K562 (cell line): ENCODE measurements around the gene PRR35. TPM values are rescaled to one million over a fixed set of nuclear protein-coding genes. Genes with fewer than 3 reads are reported as not detected.

Experiments used
- ATAC-seq: fragments of 200-7000 bp; cut with Tn5 transposase; 3 replicates; pipeline ENCODE4 v1.9.1; 2020; ENCODE audit warnings: moderate library complexity
- BruUV-seq: library from RNA; stranded (reverse); fragments of 400-500 nt; replicated peaks from 2 replicates; lab custom pipeline; 2021; lab: Mats Ljungman, UMichigan
- CTCF ChIA-PET: fragments of 300-600 bp; formaldehyde crosslinking; extraction: SDS; loops from one replicate; lab custom pipeline; 2021; ENCODE audit warnings: low intra/inter-chr PET ratio; lab: Yijun Ruan, JAX
- POLR2A ChIA-PET: fragments of 300-600, 350-650 bp; sonication (Branson Sonifier 250); formaldehyde crosslinking; extraction: SDS; loops from one replicate; lab custom pipeline; 2021; ENCODE audit warnings: antibody characterized with exemption, inconsistent platforms; lab: Yijun Ruan, JAX
- DNase-seq, 4 experiments: peaks; one replicate each; pipeline versions ENCODE4 v3.0.0 to v3.0.0-alpha.2; 2011 to 2018; ENCODE audit warnings: low spot score in 3 of 4, mixed read lengths in 3 of 4; ENCODE audit errors: extremely low read depth in 1 of 4
- FAIRE-seq: peaks from 2 replicates; lab custom pipeline; 2011; peaks lifted over from hg19 to GRCh38; lab: Jason Lieb, UNC
- H2AFZ ChIP-seq: 2 replicates; pipeline ENCODE4 v1.6.0; 2011; ENCODE audit warnings: low read depth, low read length, control low read depth, inconsistent platforms
- H3K27ac ChIP-seq: fragments of 200-600 bp; 3 replicates; pipeline ENCODE4 v1.8.0; 2011; ENCODE audit warnings: low read depth, mild to moderate bottlenecking, control low read depth, inconsistent platforms, low read length, moderate library complexity, mixed read lengths; ENCODE audit errors: extremely low read depth
- H3K27me3 ChIP-seq, 2 experiments: fragments of 300-600 bp in 1 of 2; 2 replicates in 1 of 2; 3 replicates in 1 of 2; pipeline versions ENCODE4 v1.6.0 to v1.8.0; 2011; ENCODE audit warnings: inconsistent platforms in 2 of 2, low read length in 2 of 2, mild to moderate bottlenecking in 1 of 2, mixed read lengths in 1 of 2, moderate library complexity in 1 of 2; ENCODE audit not compliant: control insufficient read depth in 2 of 2, insufficient read depth in 2 of 2
- H3K36me3 ChIP-seq: fragments of 300-600 bp; 3 replicates; pipeline ENCODE4 v1.8.0; 2011; ENCODE audit warnings: mild to moderate bottlenecking, low read length, inconsistent platforms; ENCODE audit not compliant: control insufficient read depth, insufficient read depth
- H3K4me1 ChIP-seq, 2 experiments: fragments of 200-600 bp in 1 of 2; replicated peaks in 1 of 2; 2 replicates in 1 of 2; 3 replicates in 1 of 2; pipeline versions ENCODE4 v1.5.1 to v1.8.0; 2011; ENCODE audit warnings: inconsistent platforms in 2 of 2, low read length in 2 of 2, mild to moderate bottlenecking in 1 of 2, mixed read lengths in 1 of 2, moderate library complexity in 1 of 2; ENCODE audit not compliant: control insufficient read depth in 2 of 2, insufficient read depth in 2 of 2
- H3K4me2 ChIP-seq: 2 replicates; pipeline ENCODE4 v1.6.1; 2011; ENCODE audit warnings: low read length, control low read depth, inconsistent platforms, mixed read lengths; ENCODE audit not compliant: insufficient read depth
- H3K4me3 ChIP-seq: fragments of 200-600 bp; sonication (generic), shearing (Covaris generic); 2 replicates; pipeline ENCODE4 v1.5.1; 2016; ENCODE audit warnings: control low read depth, inconsistent platforms
- H3K79me2 ChIP-seq: fragments of 200-600 bp; 3 replicates; pipeline ENCODE4 v1.8.0; 2011; ENCODE audit warnings: low read length, inconsistent platforms; ENCODE audit not compliant: control insufficient read depth, insufficient read depth
- H3K9ac ChIP-seq, 2 experiments: 2 replicates each; pipeline versions ENCODE4 v1.6.0 to v1.6.1; 2011; ENCODE audit warnings: low read depth in 2 of 2, low read length in 2 of 2, control low read depth in 1 of 2, inconsistent platforms in 1 of 2, mild to moderate bottlenecking in 1 of 2, mixed read lengths in 1 of 2; ENCODE audit not compliant: insufficient read depth in 1 of 2
- H3K9me1 ChIP-seq: one replicate; pipeline ENCODE4 v1.6.0; 2011; ENCODE audit warnings: inconsistent platforms, mild to moderate bottlenecking, low read length, moderate library complexity; ENCODE audit not compliant: control insufficient read depth, insufficient read depth
- H3K9me3 ChIP-seq: replicated peaks from 2 replicates; pipeline ENCODE4 v1.5.1; 2011; ENCODE audit warnings: low read depth, low read length, inconsistent platforms; ENCODE audit not compliant: control insufficient read depth, insufficient read depth
- H4K20me1 ChIP-seq: replicated peaks from 2 replicates; pipeline ENCODE4 v1.6.1; 2011; ENCODE audit warnings: low read length, inconsistent platforms, mixed read lengths; ENCODE audit not compliant: control insufficient read depth, insufficient read depth
- ASH1L ChIP-seq: fragments of 450-650 bp; IDR thresholded peaks from 2 replicates; pipeline ENCODE4 v1.6.1; 2018; ENCODE audit warnings: borderline replicate concordance, mild to moderate bottlenecking, low read depth; ENCODE audit not compliant: partially characterized antibody
- BHLHE40 ChIP-seq: IDR thresholded peaks from 2 replicates; pipeline ENCODE4 v1.6.1; 2011; ENCODE audit warnings: low read length, improper control_type of control experiment
- EP300 ChIP-seq: IDR thresholded peaks from 2 replicates; pipeline ENCODE4 v1.6.1; 2012; ENCODE audit warnings: low read length, improper control_type of control experiment
- HMBOX1 ChIP-seq: sonication (generic); IDR thresholded peaks from 2 replicates; pipeline ENCODE4 v1.6.1; 2016
- HMGN3 ChIP-seq: IDR thresholded peaks from 2 replicates; pipeline ENCODE4 v1.6.1; 2011; ENCODE audit warnings: borderline replicate concordance, low read depth, mild to moderate bottlenecking, mixed read lengths, low read length; ENCODE audit not compliant: insufficient read length; ENCODE audit errors: extremely low read depth
- MAX ChIP-seq: sonication (generic); formaldehyde crosslinking; IDR thresholded peaks from 2 replicates; pipeline ENCODE4 v1.9.0; 2022; ENCODE audit warnings: mild to moderate bottlenecking, missing genetic modification reagents
- MAZ ChIP-seq, 2 experiments: fragments of 450-650 bp in 1 of 2; sonication (generic) in 1 of 2; formaldehyde crosslinking; IDR thresholded peaks in 1 of 2; conservative IDR thresholded peaks in 1 of 2; 2 replicates each; pipeline versions ENCODE4 v1.4.0 to v1.5.0; 2020; ENCODE audit warnings: mild to moderate bottlenecking in 1 of 2, missing genetic modification reagents in 1 of 2
- NR2C1 ChIP-seq, 2 experiments: fragments of 450-650 bp; IDR thresholded peaks; 2 replicates each; pipeline ENCODE4 v1.6.1; 2017; ENCODE audit warnings: mild to moderate bottlenecking in 2 of 2, antibody characterized with exemption in 1 of 2, inconsistent platforms in 1 of 2, missing compliant biosample characterization in 1 of 2, missing genetic modification characterization in 1 of 2
- PTBP1 ChIP-seq: fragments of 200-400 bp; formaldehyde crosslinking; IDR thresholded peaks from 2 replicates; pipeline ENCODE4 v1.6.1; 2017; ENCODE audit warnings: low read depth, low read length
- RBFOX2 ChIP-seq: fragments of 200-400 bp; formaldehyde crosslinking; IDR thresholded peaks from 2 replicates; pipeline ENCODE4 v1.6.1; 2017; ENCODE audit warnings: low read depth, mild to moderate bottlenecking, low read length, moderate library complexity
- SP1 ChIP-seq: sonication (generic); formaldehyde crosslinking; IDR thresholded peaks from 2 replicates; pipeline ENCODE4 v1.8.1; 2022; ENCODE audit warnings: mild to moderate bottlenecking, missing genetic modification reagents
- SPI1 ChIP-seq: IDR thresholded peaks from 2 replicates; pipeline ENCODE4 v1.6.1; 2011; ENCODE audit warnings: low read depth, low read length, control low read depth, borderline replicate concordance
- THRAP3 ChIP-seq: fragments of 450-650 bp; IDR thresholded peaks from 2 replicates; pipeline ENCODE4 v1.6.1; 2016; ENCODE audit warnings: mild to moderate bottlenecking, inconsistent platforms, borderline replicate concordance
- ZNF589 ChIP-seq: fragments of 200-800 bp; sonication (Bioruptor generic); IDR thresholded peaks from 2 replicates; pipeline ENCODE4 v1.6.1; 2016; ENCODE audit warnings: low read depth, missing genetic modification characterization, missing compliant biosample characterization
- ZNF644 ChIP-seq: fragments of 200-800 bp; sonication (Bioruptor generic); IDR thresholded peaks from 2 replicates; pipeline ENCODE4 v1.6.1; 2016; ENCODE audit warnings: low read depth, missing genetic modification characterization, missing compliant biosample characterization
- WGBS: fragments of 100-300 bp; shearing (Covaris generic); methylation state at CpG from one replicate; pipeline ENCODE4 v1.1.6; 2016; ENCODE audit warnings: low coverage, mixed read lengths; ENCODE audit not compliant: insufficient coverage; ENCODE audit errors: missing lambda C conversion rate; 5-methylcytosine and 5-hydroxymethylcytosine counted together
- in situ Hi-C: fragments of 300-500 bp; cut with MboI; formaldehyde crosslinking; loops from 4 replicates; pipeline ENCODE4 v1.15.0; 2018; ENCODE audit warnings: inconsistent platforms, mixed read lengths
- intact Hi-C: fragments of 100-400 bp; cut with micrococcal nuclease; formaldehyde crosslinking; loops from 2 replicates; pipeline ENCODE4 v1.14.2; 2022
- polyA plus RNA-seq, 8 experiments: library from polyadenylated mRNA; depleted of rRNA in 4 of 8; stranded (reverse) in 5 of 8; unstranded in 3 of 8; fragments of >200 nt; fragmentation: Nextera tagmentation in 2 of 8; fragmentation: Illumina TruSeq in 1 of 8; extraction: Ambion mirVana in 2 of 8; extraction: Trizol in 1 of 8; gene quantifications; 2 replicates each; pipeline versions ENCODE4 v1.2.1 to v1.2.3, GENCODE V29; 2011 to 2014; ENCODE audit warnings: inconsistent platforms in 1 of 8, missing spikeins in 1 of 8
- total RNA-seq, 7 experiments: library from RNA; depleted of rRNA in 6 of 7; stranded (reverse); fragments of >200 nt in 6 of 7; fragmentation: Illumina TruSeq in 2 of 7; extraction: Trizol in 2 of 7; gene quantifications; 2 replicates each; pipeline versions ENCODE4 v1.2.1 to v1.2.3, GENCODE V29; 2011 to 2021; ENCODE audit warnings: low replicate concordance in 1 of 7
- TF ChIP-seq, protein P1 (sequence below): fragments of 450-650 bp; IDR thresholded peaks from 2 replicates; pipeline ENCODE4 v1.6.1; 2016
- TF ChIP-seq, protein P2 (sequence below): sonication (generic); formaldehyde crosslinking; IDR thresholded peaks from 2 replicates; pipeline ENCODE4 v1.8.0; 2022; ENCODE audit warnings: missing genetic modification reagents, mild to moderate bottlenecking, moderate library complexity, borderline replicate concordance

Gene PRR35
- total and polyA plus RNA-seq, 9 of the 15 experiments (the other 6 are each of a cell fraction or from before 2014, with no cell fraction given), result 0.17 to 0.45 (median 0.21) TPM; not detected in 5

GRCh38 chr16:535446-536405, 24.5 kb upstream of the PRR35 start:
- FAIRE-seq (no peak), ATAC-seq (peak; percentile 72), DNase-seq (peak; percentile 50 to 67 (median 60))
- 79% methylated on average over 35 of the region's 39 CpGs for WGBS
- H3K27me3 ChIP-seq, result no peaks in the 10 kb centered on the region
- H3K9me1 ChIP-seq, result peaks cover 7% of the 10 kb centered on the region
- CTCF ChIA-PET, result no interaction called here
- H4K20me1 ChIP-seq, result peaks cover 6% of the 10 kb centered on the region; the same call in 1 of the 2 replicates
- no peak overlapping the region for H3K4me2 ChIP-seq
- no peak overlapping the region for H3K4me3 ChIP-seq
- POLR2A ChIA-PET, result interaction anchor here (1.1 kb wide), 1 partner anchor 18 kb away, joined by 4 read pairs; no protein-coding TSS in a partner anchor
- peaks cover 96% of the 10 kb centered on the region for H3K79me2 ChIP-seq
- no TSS peak for BruUV-seq
- in situ Hi-C loops (no loop called here), intact Hi-C loops (no loop called here)
- no peak overlapping the region; the same call in 2 of the 3 replicates for H3K27ac ChIP-seq
- H3K4me1 ChIP-seq, result peaks cover 2 to 80% of the 10 kb centered on the region in 2 experiments; a peak in 3 of 5 replicates
- H3K9me3 ChIP-seq, result no peaks in the 10 kb centered on the region
- H2AFZ ChIP-seq, result no peak overlapping the region
- H3K36me3 ChIP-seq, result peaks cover 67% of the 10 kb centered on the region; the same call in 1 of the 3 replicates
- peak overlapping the region in 1 of 2 experiments; percentile 88; a peak in 3 of 4 replicates for H3K9ac ChIP-seq
- TF ChIP-seq NR2C1 (IDR thresholded peaks at IDR 0.05) (peak; percentile 63; the same call in 1 of the 2 replicates), NR2C1 (tag; IDR thresholded peaks at IDR 0.05) (peak; percentile 67; the same call in 1 of the 2 replicates), HMGN3 (no peak), PTBP1 (no peak), SPI1 (no peak), HMBOX1 (no peak), SP1 (no peak), THRAP3 (no peak), EP300 (no peak), RBFOX2 (peak; percentile 30; the same call in 1 of the 2 replicates), MAZ (CRISPR knock-in tag; conservative IDR thresholded peaks at IDR 0.05 in 1 of 2, IDR thresholded peaks at IDR 0.05 in 1 of 2) (no peak), ZNF589 (CRISPR knock-in tag) (no peak), BHLHE40 (peak; percentile 47; the same call in 1 of the 2 replicates), MAX (CRISPR knock-in tag) (peak; percentile 62), ASH1L (no peak), ZNF644 (tag) (no peak)
- TF ChIP-seq, protein P1, sequence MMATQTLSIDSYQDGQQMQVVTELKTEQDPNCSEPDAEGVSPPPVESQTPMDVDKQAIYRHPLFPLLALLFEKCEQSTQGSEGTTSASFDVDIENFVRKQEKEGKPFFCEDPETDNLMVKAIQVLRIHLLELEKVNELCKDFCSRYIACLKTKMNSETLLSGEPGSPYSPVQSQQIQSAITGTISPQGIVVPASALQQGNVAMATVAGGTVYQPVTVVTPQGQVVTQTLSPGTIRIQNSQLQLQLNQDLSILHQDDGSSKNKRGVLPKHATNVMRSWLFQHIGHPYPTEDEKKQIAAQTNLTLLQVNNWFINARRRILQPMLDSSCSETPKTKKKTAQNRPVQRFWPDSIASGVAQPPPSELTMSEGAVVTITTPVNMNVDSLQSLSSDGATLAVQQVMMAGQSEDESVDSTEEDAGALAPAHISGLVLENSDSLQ, result no peak
- TF ChIP-seq, protein P2, sequence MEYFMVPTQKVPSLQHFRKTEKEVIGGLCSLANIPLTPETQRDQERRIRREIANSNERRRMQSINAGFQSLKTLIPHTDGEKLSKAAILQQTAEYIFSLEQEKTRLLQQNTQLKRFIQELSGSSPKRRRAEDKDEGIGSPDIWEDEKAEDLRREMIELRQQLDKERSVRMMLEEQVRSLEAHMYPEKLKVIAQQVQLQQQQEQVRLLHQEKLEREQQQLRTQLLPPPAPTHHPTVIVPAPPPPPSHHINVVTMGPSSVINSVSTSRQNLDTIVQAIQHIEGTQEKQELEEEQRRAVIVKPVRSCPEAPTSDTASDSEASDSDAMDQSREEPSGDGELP (CRISPR knock-in tag), result peak; percentile 62; the same call in 1 of the 2 replicates
